Measurements from ENCODE around the gene ZNF664.
"Not testable (repeated sequence)": the region's sequence is repeated elsewhere in the genome, so short reads cannot be mapped to it uniquely, and the experiment has no call there.

Gene ZNF664

GRCh38 chr12:123942238-123942653, 30.8 kb upstream of the ZNF664 start:
- DNase-seq, result no peak

DNA sequence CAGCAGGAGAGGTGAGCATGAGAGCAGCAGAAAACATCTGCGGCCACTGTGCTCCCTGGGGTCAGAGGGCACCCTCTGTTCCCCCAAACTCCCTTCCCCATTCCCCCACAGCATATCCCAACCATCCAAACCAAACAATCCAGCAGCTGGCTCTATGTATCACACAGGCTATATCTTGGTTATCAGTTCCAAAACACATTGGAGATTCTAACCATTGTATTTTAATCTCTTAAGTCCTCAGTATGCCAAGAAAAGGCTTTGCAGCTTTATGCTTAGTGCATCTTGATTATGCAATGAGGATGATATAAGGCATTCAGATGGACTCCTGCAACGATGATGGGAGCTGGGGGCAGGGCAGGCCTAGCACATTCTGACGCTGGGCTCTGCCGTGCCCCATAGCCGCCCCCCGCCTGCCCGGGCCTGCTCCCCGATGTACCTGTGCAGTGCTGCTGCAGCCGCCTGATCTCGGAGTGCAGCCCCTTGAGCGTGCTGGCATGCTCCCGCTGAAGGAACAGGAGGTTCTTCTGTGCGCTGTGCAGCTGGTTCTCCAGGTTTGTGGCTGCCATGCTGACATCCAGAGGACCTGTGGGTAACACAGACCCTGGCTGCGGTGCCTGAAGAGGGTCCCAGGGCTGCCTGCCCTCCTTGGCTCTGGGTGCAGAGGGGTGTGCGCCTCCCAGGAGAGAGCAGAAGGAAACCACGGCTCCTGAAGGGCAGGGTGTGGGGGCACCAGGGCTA, 29.9 kb upstream of the ZNF664 start:
- no peak for DNase-seq

GRCh38 chr12:123943816-123944215, 29.2 kb upstream of the ZNF664 start:
- no peak for DNase-seq

GRCh38 chr12:123944696-123945095, 28.3 kb upstream of the ZNF664 start:
- DNase-seq, result no peak

GRCh38 chr12:123945287-123946151, 27.5 kb upstream of the ZNF664 start:
- DNase-seq, result no peak

DNA sequence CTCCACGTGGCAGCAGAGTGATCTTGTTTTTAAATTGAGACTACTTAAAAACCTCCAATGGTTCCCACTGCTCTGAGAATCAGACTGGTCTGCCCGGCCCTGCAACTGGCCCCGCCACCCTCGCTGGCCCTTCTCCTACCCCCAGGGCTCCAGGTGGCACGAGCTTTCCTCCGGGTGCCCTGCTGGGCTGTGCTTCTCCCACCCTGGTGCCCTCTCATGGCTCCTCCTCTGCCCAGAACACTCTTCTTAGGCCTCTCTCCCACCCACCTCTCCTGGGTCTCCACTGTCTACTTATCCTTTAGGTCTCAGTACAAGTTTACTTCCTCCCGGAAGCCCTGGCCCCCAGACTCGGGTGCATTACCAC, 26.9 kb upstream of the ZNF664 start:
- DNase-seq, result no peak

DNA sequence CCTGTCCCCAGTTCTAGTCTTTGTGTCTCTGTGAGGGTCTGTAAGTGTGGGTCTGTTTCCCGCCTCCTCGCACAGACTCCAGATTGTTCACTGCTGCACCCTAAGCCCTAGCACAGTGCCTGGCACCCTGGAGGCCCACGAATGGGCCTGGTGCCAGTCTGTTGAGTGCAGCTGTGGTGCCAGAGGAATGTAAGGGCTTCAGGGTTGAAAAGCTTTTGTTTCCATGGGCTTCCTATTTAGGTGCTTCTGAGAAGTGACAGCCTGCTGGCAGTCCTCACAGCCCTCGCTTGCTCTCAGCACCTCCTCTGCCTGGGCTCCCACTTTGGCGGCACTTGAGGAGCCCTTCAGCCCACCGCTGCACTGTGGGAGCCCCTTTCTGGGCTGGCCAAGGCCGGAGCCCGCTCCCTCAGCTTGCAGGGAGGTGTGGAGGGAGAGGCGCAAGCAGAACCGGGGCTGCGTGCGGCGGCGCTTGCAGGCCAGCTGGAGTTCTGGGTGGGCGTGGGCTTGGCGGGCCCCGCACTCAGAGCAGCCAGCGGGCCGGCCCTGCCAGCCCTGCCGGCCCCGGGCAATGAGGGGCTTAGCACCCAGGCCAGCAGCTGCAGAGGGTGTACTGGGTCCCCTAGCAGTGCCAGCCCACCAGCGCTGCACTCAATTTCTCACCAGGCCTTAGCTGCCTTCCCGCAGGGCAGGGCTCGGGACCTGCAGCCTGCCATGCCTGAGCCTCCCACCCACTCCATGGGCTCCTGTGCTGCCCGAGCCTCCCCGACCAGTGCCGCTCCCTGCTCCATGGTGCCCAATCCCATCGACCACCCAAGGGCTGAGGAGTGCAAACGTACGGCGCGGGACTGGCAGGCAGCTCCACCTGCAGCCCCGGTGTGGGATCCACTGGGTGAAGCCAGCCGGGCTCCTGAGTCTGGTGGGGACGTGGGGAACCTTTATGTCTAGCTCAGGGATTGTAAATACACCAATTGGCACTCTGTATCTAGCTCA, 26.2 kb upstream of the ZNF664 start:
- DNase-seq, result not testable (repeated sequence)

DNA sequence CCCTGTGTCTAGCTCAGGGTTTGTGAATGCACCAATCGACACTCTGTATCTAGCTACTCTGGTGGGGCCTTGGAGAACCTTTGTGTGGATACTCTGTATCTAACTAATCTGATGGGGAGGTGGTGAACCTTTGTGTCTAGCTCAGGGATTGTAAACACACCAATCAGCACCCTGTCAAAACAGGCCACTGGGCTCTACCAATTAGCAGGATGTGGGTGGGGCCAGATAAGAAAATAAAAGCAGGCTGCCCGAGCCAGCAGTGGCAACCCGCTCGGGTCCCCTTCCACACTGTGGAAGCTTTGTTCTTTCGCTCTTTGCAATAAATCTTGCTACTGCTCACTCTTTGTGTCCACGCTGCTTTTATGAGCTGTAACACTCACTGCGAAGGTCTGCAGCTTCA, 25.5 kb upstream of the ZNF664 start:
- not testable (repeated sequence) for DNase-seq

DNA sequence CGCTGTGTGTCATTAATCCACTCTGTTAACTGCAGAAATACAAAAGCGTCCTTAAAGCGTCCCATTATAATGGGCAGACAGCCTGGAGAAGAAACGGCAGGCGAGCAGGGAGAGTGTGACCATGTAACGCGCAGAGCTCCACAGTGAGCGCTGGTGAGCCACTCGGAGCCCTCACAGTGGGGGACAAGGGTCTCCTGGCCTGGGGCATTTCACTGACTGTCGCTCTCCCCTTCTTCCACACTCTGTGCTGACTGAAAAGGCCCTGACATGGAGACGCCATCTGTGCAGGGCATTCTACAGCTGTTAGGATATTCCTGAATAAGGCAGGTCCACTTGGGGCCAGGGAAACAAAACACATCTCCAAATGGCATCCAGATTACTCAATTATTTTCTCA, 24.6 kb upstream of the ZNF664 start:
- DNase-seq, result peak in 1 of 2 experiments; percentile 53

GRCh38 chr12:123948796-123949769, 23.9 kb upstream of the ZNF664 start:
- peak; percentile 45 to 87 for DNase-seq

DNA sequence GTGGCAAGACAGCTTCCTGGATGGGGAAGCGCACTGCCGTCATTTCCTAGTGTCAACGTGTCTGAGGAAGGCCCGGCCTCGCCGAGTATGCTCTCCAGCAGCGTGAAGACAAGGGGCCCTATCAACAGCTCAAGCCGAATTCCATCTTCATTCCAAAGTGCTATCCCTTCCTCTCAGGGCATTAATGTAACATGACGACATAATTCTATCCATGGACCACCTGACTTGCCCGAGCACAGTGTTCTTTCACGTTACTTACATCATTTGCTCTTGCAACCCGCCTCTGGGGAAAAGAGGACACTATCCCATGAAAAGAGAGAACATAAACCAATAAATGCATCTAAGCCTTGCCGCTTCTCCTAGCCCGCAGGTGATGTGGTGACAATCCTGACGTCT, 23.2 kb upstream of the ZNF664 start:
- DNase-seq, result peak in 1 of 2 experiments; percentile 39

DNA sequence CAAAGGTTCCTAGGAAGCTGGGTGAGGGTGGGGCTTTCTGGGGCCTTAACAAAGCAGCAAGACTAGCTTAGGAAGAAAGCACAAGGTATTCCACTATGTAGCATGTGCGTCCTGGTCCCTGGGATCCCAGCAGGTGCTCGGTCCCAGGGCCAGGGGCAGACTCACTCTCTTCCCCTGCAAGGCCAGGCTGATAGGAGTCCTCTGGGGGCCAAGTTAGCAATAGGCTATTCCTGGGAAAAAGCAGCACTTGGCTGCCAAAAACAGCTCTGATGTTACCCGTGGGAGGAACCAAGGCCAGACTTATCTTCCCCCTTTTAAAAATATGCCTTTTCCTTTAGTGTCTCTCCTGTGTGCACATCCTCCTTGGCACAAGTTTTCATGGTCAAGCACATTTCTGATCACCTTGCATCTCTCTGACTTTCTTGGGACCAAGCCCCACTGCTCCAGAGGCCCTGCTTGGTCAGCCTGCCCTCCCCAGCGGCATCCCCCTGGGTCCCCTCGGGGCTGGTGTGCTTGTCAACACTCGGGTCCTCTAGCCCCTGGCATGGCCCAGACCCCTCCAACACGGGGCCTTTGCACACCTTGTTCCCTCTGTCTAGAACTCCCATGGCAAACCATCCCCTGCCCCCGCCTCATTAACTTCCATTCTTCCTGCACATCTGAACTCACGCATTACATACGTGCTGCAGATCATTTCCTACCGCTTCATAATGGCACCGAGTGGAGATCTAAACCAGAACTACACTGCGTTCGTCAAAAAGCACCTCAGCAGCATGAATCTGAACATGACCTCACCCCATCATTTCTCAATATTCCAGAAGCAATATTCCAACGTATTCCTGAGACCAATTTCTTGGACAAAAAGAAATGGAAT, 22.3 kb upstream of the ZNF664 start:
- peak in 1 of 2 experiments; percentile 19 for DNase-seq

DNA sequence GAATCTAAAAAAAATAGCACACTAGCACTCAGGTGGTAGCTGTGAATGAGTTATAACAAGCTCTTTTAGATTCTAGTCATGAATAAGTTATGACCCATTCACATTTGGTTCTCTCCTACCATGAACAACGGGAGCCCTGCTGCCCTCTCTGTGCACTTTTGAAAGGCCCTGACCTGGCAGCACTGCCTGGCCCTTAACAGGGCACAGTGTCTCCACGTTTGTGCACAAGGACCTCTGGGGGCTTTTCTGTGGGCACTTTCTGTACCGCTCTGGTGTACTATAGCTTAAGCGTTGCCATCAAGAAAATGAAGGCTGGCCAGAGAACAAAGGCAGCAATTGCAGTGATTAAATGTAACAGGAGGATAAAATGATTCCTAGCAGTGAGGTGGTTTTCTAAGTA, 21.5 kb upstream of the ZNF664 start:
- no peak for DNase-seq

GRCh38 chr12:123952037-123952436, 21.0 kb upstream of the ZNF664 start:
- no peak for DNase-seq

- no peak for DNase-seq
Measured at GRCh38 chr12:123954647-123955350, 18.2 kb upstream of the ZNF664 start.

- DNase-seq, result no peak
Measured at GRCh38 chr12:123956249-123956648, 16.8 kb upstream of the ZNF664 start.

- DNase-seq, result no peak
Measured at GRCh38 chr12:123957196-123957595, 15.8 kb upstream of the ZNF664 start.

- no peak for DNase-seq
Measured at GRCh38 chr12:123958462-123958861, 14.6 kb upstream of the ZNF664 start.

GRCh38 chr12:123958876-123959275, 14.1 kb upstream of the ZNF664 start:
- DNase-seq, result no peak

Measured in NCI-H526 (cell line).